Colonic mucosa (tissue), 4 donors: ENCODE data around the gene NUDCD3. TPM values are rescaled to one million over a fixed set of nuclear protein-coding genes. Genes with fewer than 3 reads are reported as not detected.

Source experiments
- DNase-seq: peaks from one replicate; pipeline ENCODE4 v3.0.0-alpha.2; 2020
- H3K27ac ChIP-seq: fragments of 200-600 bp; one replicate; pipeline ENCODE4 v1.8.0; 2021
- H3K27me3 ChIP-seq: fragments of 200-600 bp; one replicate; pipeline ENCODE4 v1.8.0; 2021
- H3K36me3 ChIP-seq: fragments of 200-600 bp; one replicate; pipeline ENCODE4 v1.8.0; 2021
- H3K4me1 ChIP-seq: fragments of 200-600 bp; one replicate; pipeline ENCODE4 v1.8.0; 2021; ENCODE audit warnings: mild to moderate bottlenecking
- H3K4me3 ChIP-seq: fragments of 200-600 bp; one replicate; pipeline ENCODE4 v1.8.0; 2021
- H3K9ac ChIP-seq, 2 donors: one replicate each; pipeline ENCODE4 v1.7.0; 2013; ENCODE audit warnings: control low read depth in 2 of 2, low read depth in 2 of 2, low read length in 2 of 2
- H3K9me3 ChIP-seq: fragments of 200-600 bp; one replicate; pipeline ENCODE4 v1.8.0; 2021
- intact Hi-C: fragments of 100-400 bp; cut with DNase I; formaldehyde crosslinking; loops from one replicate; pipeline ENCODE4 v1.14.1; 2022
- total RNA-seq, 2 donors: library from RNA; stranded (reverse); fragmentation: NEBNext Ultra II Directional in 1 of 2; extraction: Animal tissue kit (Norgen Biotek cat#: 25700) in 1 of 2; gene quantifications; one replicate each; pipeline ENCODE4 v1.2.1, GENCODE V29; 2021
- TF ChIP-seq, protein P1 (sequence below): fragments of 200-600 bp; IDR thresholded peaks from one replicate; pipeline ENCODE4 v1.8.0; 2022; ENCODE audit warnings: antibody characterized with exemption, mild to moderate bottlenecking
- donor health status: healthy.
- donor health status: DM: no; HTN: no; CAD: no.
- donor health status: DM: no; HTN: no; CAD: no.

Gene NUDCD3
- total RNA-seq, 2 donors from 2014 or later = 77.7 to 105 TPM

DNA sequence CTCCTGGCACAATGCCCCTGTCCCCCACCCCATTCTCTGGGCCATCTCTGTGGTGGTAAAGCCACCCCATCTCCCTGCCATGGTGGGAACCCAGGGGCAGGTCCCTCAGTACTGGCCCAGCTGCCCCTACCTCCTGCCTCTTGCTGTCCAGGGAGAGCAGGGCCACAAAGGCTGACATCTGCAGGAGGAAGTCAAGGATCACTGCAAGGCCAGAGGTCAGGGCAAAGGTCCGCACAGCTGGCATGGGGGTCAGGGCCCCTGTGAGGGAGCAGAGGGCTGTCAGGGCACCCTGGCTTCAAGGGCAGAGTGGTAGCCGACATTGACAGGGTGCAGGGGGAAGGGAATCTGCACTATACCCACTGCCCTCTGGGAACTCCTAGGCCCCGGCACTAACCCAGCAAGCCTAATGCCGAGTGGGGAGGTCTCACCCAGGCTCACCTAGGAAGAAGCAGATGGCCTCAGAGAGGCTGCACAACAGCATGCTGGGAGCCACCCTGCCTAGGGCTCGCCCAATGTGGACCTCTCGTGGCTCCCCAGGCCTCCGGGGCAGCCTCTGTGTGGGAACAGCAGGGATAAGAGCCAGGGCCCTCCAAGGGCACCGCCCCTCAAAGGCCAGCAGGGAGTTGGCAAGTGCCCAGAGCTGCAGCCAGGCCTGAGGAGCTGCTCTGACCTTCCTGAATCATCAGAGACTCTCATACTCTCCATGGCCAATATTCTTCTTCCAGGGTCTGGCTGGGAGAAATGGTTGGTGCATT is 43.0 kb upstream of the NUDCD3 start:
- H3K4me1 ChIP-seq = no peaks in the 10 kb centered on the region
- H3K4me3 ChIP-seq = no peak overlapping the region
- no peaks in the 10 kb centered on the region for H3K27me3 ChIP-seq
- H3K9ac ChIP-seq = no peak overlapping the region
- no peaks in the 10 kb centered on the region for H3K9me3 ChIP-seq
- no peak for DNase-seq
- intact Hi-C loops = no loop called here
- no peaks in the 10 kb centered on the region for H3K36me3 ChIP-seq
- TF ChIP-seq, protein P1, sequence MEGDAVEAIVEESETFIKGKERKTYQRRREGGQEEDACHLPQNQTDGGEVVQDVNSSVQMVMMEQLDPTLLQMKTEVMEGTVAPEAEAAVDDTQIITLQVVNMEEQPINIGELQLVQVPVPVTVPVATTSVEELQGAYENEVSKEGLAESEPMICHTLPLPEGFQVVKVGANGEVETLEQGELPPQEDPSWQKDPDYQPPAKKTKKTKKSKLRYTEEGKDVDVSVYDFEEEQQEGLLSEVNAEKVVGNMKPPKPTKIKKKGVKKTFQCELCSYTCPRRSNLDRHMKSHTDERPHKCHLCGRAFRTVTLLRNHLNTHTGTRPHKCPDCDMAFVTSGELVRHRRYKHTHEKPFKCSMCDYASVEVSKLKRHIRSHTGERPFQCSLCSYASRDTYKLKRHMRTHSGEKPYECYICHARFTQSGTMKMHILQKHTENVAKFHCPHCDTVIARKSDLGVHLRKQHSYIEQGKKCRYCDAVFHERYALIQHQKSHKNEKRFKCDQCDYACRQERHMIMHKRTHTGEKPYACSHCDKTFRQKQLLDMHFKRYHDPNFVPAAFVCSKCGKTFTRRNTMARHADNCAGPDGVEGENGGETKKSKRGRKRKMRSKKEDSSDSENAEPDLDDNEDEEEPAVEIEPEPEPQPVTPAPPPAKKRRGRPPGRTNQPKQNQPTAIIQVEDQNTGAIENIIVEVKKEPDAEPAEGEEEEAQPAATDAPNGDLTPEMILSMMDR = no peak
- H3K27ac ChIP-seq = no peak overlapping the region

DNA sequence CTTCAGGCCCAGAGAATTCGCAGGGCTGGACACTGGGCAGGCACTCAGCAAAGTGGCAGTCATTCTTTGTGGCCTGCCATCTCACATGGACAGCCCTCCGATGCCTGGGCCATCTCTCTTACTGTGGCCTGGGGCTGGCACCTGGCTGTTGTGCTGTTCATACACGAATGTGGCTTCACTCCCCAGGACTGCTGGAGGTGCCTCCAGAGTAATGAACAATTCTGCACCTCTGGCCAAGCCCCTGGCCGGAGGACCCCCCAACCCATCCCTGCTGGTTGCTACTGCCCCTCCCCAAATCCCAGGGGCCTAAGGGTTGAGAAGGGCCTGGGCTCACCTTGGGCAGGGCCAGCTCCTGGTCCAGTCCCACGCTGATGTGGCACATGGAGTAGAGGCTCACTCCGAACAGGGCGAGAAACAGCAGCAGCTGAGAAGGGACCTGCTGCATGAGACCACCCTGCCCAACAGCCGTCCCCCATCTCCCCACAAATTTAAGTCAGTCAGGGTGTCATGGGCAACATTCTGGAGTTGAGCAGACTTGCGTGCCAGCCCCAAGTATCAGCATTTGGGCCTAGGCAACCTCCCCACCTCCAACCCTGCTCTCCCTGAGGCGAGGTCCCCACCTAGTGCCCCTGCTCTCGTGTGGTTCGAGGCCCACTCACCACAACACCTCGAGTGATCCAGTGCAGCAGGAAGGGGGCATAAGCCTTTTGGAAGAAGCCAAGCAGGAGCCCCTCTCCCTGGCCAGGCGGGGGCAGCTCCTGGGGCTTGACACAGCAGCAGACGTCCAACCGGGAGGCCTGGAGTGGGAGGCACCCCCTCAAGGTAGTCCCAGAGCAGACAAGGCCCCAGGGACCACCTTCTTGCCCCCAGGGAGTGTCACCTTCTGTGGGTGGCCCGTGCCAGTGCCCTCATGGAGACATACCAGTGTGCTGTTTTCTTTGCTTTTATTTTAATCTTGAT is 41.2 kb upstream of the NUDCD3 start:
- H3K4me3 ChIP-seq = no peak overlapping the region
- H3K36me3 ChIP-seq = no peaks in the 10 kb centered on the region
- TF ChIP-seq, protein P1 = no peak
- DNase-seq = no peak
- H3K27ac ChIP-seq = no peak overlapping the region
- intact Hi-C loops = no loop called here
- no peaks in the 10 kb centered on the region for H3K4me1 ChIP-seq
- H3K9ac ChIP-seq = no peak overlapping the region
- no peaks in the 10 kb centered on the region for H3K9me3 ChIP-seq
- H3K27me3 ChIP-seq = no peaks in the 10 kb centered on the region

DNA sequence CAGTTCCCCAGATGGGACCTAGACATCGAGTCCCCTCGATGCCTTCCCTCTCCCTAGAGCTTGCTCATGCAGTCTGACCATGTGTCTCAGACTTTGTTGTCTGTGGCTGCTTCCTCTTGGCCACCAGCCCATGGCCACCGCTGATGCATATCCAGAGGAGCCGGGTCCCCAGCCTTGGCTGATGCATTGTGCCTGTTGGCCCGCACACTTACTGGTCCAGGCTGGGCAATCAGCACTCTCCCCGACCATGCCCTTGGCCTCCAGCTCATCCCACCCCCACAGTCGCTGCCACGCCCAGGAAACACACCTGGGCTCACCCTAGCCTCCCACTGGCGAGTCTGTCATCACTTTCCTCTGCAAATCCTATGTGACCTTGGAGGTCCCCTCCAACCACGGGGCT is 40.5 kb upstream of the NUDCD3 start:
- Histone ChIP-seq H3K9ac (no peak overlapping the region), H3K27me3 (no peaks in the 10 kb centered on the region), H3K4me3 (no peak overlapping the region), H3K4me1 (no peaks in the 10 kb centered on the region), H3K9me3 (no peaks in the 10 kb centered on the region), H3K27ac (no peak overlapping the region), H3K36me3 (no peaks in the 10 kb centered on the region)
- no peak for DNase-seq
- intact Hi-C loops = no loop called here
- TF ChIP-seq, protein P1 = no peak

DNA sequence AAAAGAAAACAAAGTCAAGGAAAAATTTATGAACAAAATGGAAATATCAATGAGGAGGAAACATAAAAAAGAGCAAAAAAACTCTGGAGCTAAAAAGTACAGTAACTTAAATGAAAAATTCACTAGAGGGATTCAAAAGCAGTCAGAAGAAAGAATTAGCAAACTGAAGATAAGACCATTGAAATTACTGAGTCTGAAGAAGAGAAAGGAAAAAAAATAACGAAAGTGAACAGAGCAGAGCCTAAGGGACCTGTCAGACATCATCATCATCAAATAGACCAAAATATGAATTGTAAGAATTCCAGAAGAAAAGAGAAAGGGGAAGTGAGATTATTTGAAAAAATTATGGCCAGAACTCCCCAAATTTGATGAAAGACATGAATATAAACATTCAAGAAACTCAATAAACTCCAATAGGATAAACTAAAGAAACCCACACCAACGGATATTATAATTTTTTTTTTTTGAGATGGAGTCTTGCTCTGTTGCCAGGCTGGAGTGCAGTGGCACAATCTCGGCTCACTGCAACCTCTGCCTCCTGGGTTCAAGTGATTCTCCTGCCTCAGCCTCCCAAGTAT is 34.4 kb upstream of the NUDCD3 start:
- Histone ChIP-seq H3K27ac (no peak overlapping the region), H3K27me3 (no peaks in the 10 kb centered on the region), H3K9me3 (no peaks in the 10 kb centered on the region), H3K4me1 (no peaks in the 10 kb centered on the region), H3K4me3 (no peak overlapping the region), H3K36me3 (no peaks in the 10 kb centered on the region), H3K9ac (no peak overlapping the region)
- no peak for DNase-seq
- TF ChIP-seq, protein P1 = no peak
- intact Hi-C loops = no loop called here

DNA sequence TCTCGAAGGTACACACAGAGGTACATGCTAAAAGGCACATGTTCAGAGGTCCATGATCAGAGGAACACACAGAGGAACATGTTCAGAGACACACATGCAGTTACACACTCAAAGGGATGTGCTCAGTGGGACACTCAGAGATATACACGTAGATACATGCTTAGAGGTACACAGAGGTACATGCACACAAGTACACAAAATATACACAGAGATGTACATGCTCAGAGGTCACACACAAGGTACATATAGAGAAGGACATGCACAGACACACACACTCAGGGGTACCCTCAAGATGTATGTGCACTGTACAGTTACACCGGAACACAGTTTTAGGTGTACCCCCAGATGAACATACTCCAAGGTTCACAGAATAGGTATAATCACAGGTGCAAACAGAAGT is 31.9 kb upstream of the NUDCD3 start:
- intact Hi-C loops = no loop called here

More for the DNA sequence above, 31.9 kb upstream of the NUDCD3 start:
- TF ChIP-seq, protein P1 = no peak
- Histone ChIP-seq H3K9me3 (no peaks in the 10 kb centered on the region), H3K9ac (no peak overlapping the region), H3K36me3 (no peaks in the 10 kb centered on the region), H3K4me1 (no peaks in the 10 kb centered on the region), H3K4me3 (no peak overlapping the region), H3K27me3 (no peaks in the 10 kb centered on the region), H3K27ac (no peak overlapping the region)
- DNase-seq = no peak
